Skeletal muscle satellite cell (primary cell): ENCODE results near the gene SUMO3.

Experiments used
- H3K27me3 ChIP-seq: 2 replicates; pipeline ENCODE4 v1.7.0; 2013; ENCODE audit warnings: low read length; ENCODE audit not compliant: control insufficient read depth, insufficient read depth
- H3K36me3 ChIP-seq: 2 replicates; pipeline ENCODE4 v1.7.0; 2013; ENCODE audit warnings: mild to moderate bottlenecking, control low read depth, low read length; ENCODE audit not compliant: insufficient read depth
- H3K4me1 ChIP-seq: 2 replicates; pipeline ENCODE4 v1.7.0; 2013; ENCODE audit warnings: low read length; ENCODE audit not compliant: control insufficient read depth, insufficient read depth
- H3K4me2 ChIP-seq: 2 replicates; pipeline ENCODE4 v1.7.0; 2013; ENCODE audit warnings: mild to moderate bottlenecking, low read length
- H3K4me3 ChIP-seq: 2 replicates; pipeline ENCODE4 v1.7.0; 2013; ENCODE audit warnings: low read length
- H3K9ac ChIP-seq: 2 replicates; pipeline ENCODE4 v1.7.0; 2013; ENCODE audit warnings: mild to moderate bottlenecking, low read depth, low read length, moderate library complexity
- H3K9me3 ChIP-seq: replicated peaks from 2 replicates; pipeline ENCODE4 v1.7.0; 2013; ENCODE audit warnings: mild to moderate bottlenecking, control low read depth, low read length

Gene SUMO3

GRCh38 chr21:44845418-44846223, 27.8 kb upstream of the SUMO3 start:
- Histone ChIP-seq H3K9ac (peak overlapping the region; percentile 41), H3K9me3 (no peaks in the 10 kb centered on the region), H3K4me1 (peaks cover 25% of the 10 kb centered on the region), H3K4me3 (peak overlapping the region; percentile 64), H3K27me3 (peaks cover 32% of the 10 kb centered on the region), H3K4me2 (peak overlapping the region; percentile 83), H3K36me3 (peaks cover 21% of the 10 kb centered on the region)

GRCh38 chr21:44844256-44844655, 26.4 kb upstream of the SUMO3 start:
- no peak overlapping the region for H3K4me2 ChIP-seq
- peaks cover 32% of the 10 kb centered on the region for H3K27me3 ChIP-seq
- H3K4me1 ChIP-seq = peaks cover 25% of the 10 kb centered on the region
- no peak overlapping the region for H3K9ac ChIP-seq
- peaks cover 8% of the 10 kb centered on the region for H3K36me3 ChIP-seq
- H3K4me3 ChIP-seq = no peak overlapping the region
- H3K9me3 ChIP-seq = no peaks in the 10 kb centered on the region

GRCh38 chr21:44842721-44843445, 25.0 kb upstream of the SUMO3 start:
- H3K9ac ChIP-seq = no peak overlapping the region
- no peak overlapping the region for H3K4me2 ChIP-seq
- peaks cover 32% of the 10 kb centered on the region for H3K27me3 ChIP-seq
- peaks cover 25% of the 10 kb centered on the region for H3K4me1 ChIP-seq
- no peaks in the 10 kb centered on the region for H3K36me3 ChIP-seq
- H3K4me3 ChIP-seq = no peak overlapping the region
- no peaks in the 10 kb centered on the region for H3K9me3 ChIP-seq

GRCh38 chr21:44842087-44842486, 24.2 kb upstream of the SUMO3 start:
- Histone ChIP-seq H3K27me3 (peaks cover 36% of the 10 kb centered on the region), H3K9me3 (no peaks in the 10 kb centered on the region), H3K9ac (no peak overlapping the region), H3K4me1 (peaks cover 24% of the 10 kb centered on the region), H3K36me3 (no peaks in the 10 kb centered on the region), H3K4me3 (no peak overlapping the region), H3K4me2 (no peak overlapping the region)

GRCh38 chr21:44840771-44841170, 22.9 kb upstream of the SUMO3 start:
- H3K4me3 ChIP-seq = no peak overlapping the region
- no peaks in the 10 kb centered on the region for H3K36me3 ChIP-seq
- H3K4me1 ChIP-seq = peaks cover 19% of the 10 kb centered on the region
- no peaks in the 10 kb centered on the region for H3K9me3 ChIP-seq
- peaks cover 41% of the 10 kb centered on the region for H3K27me3 ChIP-seq
- H3K9ac ChIP-seq = no peak overlapping the region
- H3K4me2 ChIP-seq = no peak overlapping the region

- H3K9me3 ChIP-seq = no peaks in the 10 kb centered on the region
- peaks cover 40% of the 10 kb centered on the region for H3K27me3 ChIP-seq
- H3K4me3 ChIP-seq = no peak overlapping the region
- H3K9ac ChIP-seq = no peak overlapping the region
- H3K4me1 ChIP-seq = peaks cover 14% of the 10 kb centered on the region
- no peaks in the 10 kb centered on the region for H3K36me3 ChIP-seq
- no peak overlapping the region for H3K4me2 ChIP-seq
Measured at GRCh38 chr21:44838951-44839350, 21.1 kb upstream of the SUMO3 start.

GRCh38 chr21:44838039-44838895, 20.4 kb upstream of the SUMO3 start:
- no peaks in the 10 kb centered on the region for H3K36me3 ChIP-seq
- peaks cover 43% of the 10 kb centered on the region for H3K27me3 ChIP-seq
- peaks cover 14% of the 10 kb centered on the region for H3K4me1 ChIP-seq
- H3K4me3 ChIP-seq = no peak overlapping the region
- H3K9me3 ChIP-seq = no peaks in the 10 kb centered on the region
- H3K4me2 ChIP-seq = no peak overlapping the region
- no peak overlapping the region for H3K9ac ChIP-seq

- Histone ChIP-seq H3K9me3 (no peaks in the 10 kb centered on the region), H3K27me3 (peaks cover 35% of the 10 kb centered on the region), H3K4me2 (peak overlapping the region; percentile 70), H3K4me3 (no peak overlapping the region), H3K9ac (no peak overlapping the region), H3K4me1 (peaks cover 14% of the 10 kb centered on the region), H3K36me3 (no peaks in the 10 kb centered on the region)
Measured at GRCh38 chr21:44837537-44837936, 19.7 kb upstream of the SUMO3 start.

GRCh38 chr21:44836666-44837471, 19.0 kb upstream of the SUMO3 start:
- Histone ChIP-seq H3K9ac (no peak overlapping the region), H3K36me3 (no peaks in the 10 kb centered on the region), H3K4me2 (peak overlapping the region; percentile 70), H3K4me3 (no peak overlapping the region), H3K9me3 (no peaks in the 10 kb centered on the region), H3K4me1 (peaks cover 14% of the 10 kb centered on the region), H3K27me3 (peaks cover 29% of the 10 kb centered on the region)

- H3K9ac ChIP-seq = no peak overlapping the region
- peaks cover 14% of the 10 kb centered on the region for H3K4me1 ChIP-seq
- peaks cover 24% of the 10 kb centered on the region for H3K27me3 ChIP-seq
- no peaks in the 10 kb centered on the region for H3K36me3 ChIP-seq
- no peaks in the 10 kb centered on the region for H3K9me3 ChIP-seq
- H3K4me2 ChIP-seq = peak overlapping the region; percentile 70
- H3K4me3 ChIP-seq = no peak overlapping the region
Measured at GRCh38 chr21:44836349-44836665, 18.4 kb upstream of the SUMO3 start.

GRCh38 chr21:44835647-44835973, 17.7 kb upstream of the SUMO3 start:
- H3K4me3 ChIP-seq = no peak overlapping the region
- no peaks in the 10 kb centered on the region for H3K36me3 ChIP-seq
- H3K4me1 ChIP-seq = peaks cover 14% of the 10 kb centered on the region
- H3K4me2 ChIP-seq = no peak overlapping the region
- H3K9me3 ChIP-seq = no peaks in the 10 kb centered on the region
- H3K9ac ChIP-seq = no peak overlapping the region
- peaks cover 25% of the 10 kb centered on the region for H3K27me3 ChIP-seq
